Lower leg skin (tissue), 4 donors: Measurements from ENCODE around the gene ZFHX3. TPM values are rescaled to one million over a fixed set of nuclear protein-coding genes. Genes with fewer than 3 reads are reported as not detected.

Experiments used
- DNase-seq, 2 donors: peaks; one replicate each; pipeline ENCODE4 v3.0.0-alpha.2; 2019; ENCODE audit warnings: low spot score in 2 of 2
- H3K4me3 ChIP-seq: fragments of 200-600 bp; sonication (generic); 2 replicates; pipeline ENCODE4 v1.5.1; 2017; ENCODE audit warnings: mild to moderate bottlenecking, low read depth; ENCODE audit not compliant: poor library complexity, severe bottlenecking
- POLR2A ChIP-seq, 2 donors: fragments of 450-650 bp; IDR thresholded peaks; one replicate each; pipeline ENCODE4 v1.6.1; 2016 to 2017; ENCODE audit warnings: antibody characterized with exemption in 2 of 2, mild to moderate bottlenecking in 1 of 2, moderate library complexity in 1 of 2
- WGBS, 2 donors: methylation state at CpG; one replicate each; pipeline ENCODE4 v1.1.5; 2018; 5-methylcytosine and 5-hydroxymethylcytosine counted together
- intact Hi-C: fragments of 100-400 bp; cut with DNase I; formaldehyde crosslinking; loops from one replicate; pipeline ENCODE4 v1.15.0; 2023; ENCODE audit warnings: low total_unique reads
- total RNA-seq, 4 donors: library from RNA; depleted of rRNA; stranded (reverse); fragments of >200 nt; gene quantifications; one replicate each; pipeline ENCODE4 v1.1.0, GENCODE V29; 2016
- TF ChIP-seq, protein P1 (sequence below), 3 donors: fragments of 450-650 bp; IDR thresholded peaks; one replicate each; pipeline ENCODE4 v1.5.1; 2016; ENCODE audit warnings: antibody characterized with exemption in 3 of 3, mild to moderate bottlenecking in 3 of 3, moderate library complexity in 2 of 3

ZFHX3 gene
- total RNA-seq, 4 donors from 2014 or later, result 3.4 to 14.9 (median 10.0) TPM

DNA sequence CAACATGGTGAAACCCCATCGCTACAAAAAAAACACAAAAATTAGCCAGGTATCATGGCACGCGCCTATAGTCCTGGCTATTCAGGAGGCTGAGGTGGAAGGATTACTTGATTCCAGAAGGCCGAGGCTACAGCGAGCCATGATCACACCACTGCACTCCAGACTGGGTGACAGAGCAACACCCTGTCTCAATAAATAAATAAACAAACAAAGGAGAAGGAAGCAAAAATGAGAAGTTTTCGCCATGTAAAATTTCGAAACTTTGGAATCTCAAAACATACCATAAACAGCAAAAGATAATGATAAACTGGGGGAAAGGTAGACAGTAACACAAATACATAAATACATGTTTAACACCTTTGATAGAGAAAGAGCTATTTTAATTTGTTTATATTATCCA, 130.9 kb downstream of the ZFHX3 start:
- no peak overlapping the region for H3K4me3 ChIP-seq
- 88 to 96% methylated on average over 7 of the region's 7 CpGs for WGBS, 2 donors
- no peak for DNase-seq
- TF ChIP-seq, protein P1, sequence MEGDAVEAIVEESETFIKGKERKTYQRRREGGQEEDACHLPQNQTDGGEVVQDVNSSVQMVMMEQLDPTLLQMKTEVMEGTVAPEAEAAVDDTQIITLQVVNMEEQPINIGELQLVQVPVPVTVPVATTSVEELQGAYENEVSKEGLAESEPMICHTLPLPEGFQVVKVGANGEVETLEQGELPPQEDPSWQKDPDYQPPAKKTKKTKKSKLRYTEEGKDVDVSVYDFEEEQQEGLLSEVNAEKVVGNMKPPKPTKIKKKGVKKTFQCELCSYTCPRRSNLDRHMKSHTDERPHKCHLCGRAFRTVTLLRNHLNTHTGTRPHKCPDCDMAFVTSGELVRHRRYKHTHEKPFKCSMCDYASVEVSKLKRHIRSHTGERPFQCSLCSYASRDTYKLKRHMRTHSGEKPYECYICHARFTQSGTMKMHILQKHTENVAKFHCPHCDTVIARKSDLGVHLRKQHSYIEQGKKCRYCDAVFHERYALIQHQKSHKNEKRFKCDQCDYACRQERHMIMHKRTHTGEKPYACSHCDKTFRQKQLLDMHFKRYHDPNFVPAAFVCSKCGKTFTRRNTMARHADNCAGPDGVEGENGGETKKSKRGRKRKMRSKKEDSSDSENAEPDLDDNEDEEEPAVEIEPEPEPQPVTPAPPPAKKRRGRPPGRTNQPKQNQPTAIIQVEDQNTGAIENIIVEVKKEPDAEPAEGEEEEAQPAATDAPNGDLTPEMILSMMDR (IDR thresholded peaks at IDR 0.05), result no peak
- no peak for TF ChIP-seq POLR2A (IDR thresholded peaks at IDR 0.05)
- intact Hi-C loops, result no loop called here

DNA sequence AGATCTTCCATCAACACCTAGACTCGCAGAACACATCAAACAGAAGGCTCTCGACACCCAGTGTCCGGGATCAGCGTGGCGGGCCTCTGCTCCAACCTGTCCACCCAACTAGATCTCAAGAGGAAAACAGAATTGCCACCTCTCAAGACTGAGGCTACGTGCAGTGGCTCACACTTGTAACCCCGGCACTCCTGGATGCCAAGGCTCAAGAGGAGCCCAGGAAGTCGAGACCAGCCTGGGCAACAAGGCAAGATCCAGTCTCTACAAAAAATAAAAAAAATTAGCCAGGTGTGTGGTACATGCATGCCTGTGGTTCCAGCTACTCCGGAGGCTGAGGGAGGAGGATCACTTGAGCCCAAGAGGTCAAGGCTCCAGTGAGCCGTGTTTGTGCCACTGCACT, 132.6 kb downstream of the ZFHX3 start:
- 94 to 98% methylated on average over 10 of the region's 10 CpGs for WGBS, 2 donors

DNA sequence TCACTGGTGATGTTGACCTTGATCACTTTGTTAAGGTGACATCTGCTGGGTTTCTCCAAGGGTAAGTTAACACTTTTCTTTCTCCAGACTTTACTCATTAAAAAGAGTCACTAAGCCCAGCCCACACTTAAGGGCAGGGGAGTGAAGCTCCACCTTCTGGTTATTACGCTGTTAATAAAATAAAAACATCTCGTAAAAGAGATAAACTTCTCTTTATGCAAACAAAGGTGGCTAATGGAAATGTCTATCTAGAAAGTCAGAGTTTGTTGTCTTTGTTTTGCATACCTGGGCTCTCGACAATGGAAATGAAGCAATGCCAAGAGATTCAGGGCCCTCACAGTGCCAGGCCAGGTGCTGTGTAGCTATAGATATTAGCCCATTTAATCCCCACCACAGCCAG, 134.4 kb downstream of the ZFHX3 start:
- intact Hi-C loops, result no loop called here

More for the DNA sequence above, 132.6 kb downstream of the ZFHX3 start:
- TF ChIP-seq POLR2A (IDR thresholded peaks at IDR 0.05), result no peak
- TF ChIP-seq, protein P1 (IDR thresholded peaks at IDR 0.05), result no peak
- intact Hi-C loops, result no loop called here
- DNase-seq, result no peak
- no peak overlapping the region for H3K4me3 ChIP-seq

DNA sequence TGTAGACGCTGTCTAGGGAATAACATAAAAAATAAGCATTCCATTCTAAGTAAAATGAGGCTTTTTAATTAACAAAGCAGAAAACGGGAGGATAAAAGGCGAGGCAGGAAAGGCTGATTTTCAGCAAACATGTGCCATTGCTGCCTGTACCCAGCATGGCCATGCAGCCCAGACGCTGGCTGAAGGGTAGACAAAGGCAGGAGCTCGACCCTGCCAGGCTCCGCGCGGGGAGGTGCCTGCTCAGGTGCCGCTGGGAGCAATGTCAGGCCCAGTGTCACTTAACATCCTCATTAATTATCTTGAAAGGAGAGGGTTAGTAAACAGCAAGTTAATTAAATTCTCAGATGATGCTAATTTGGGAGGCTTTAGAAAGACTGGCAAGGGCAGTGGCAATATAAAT, 136.0 kb downstream of the ZFHX3 start:
- no peak for DNase-seq
- intact Hi-C loops, result no loop called here
- 90 to 91% methylated on average over 9 of the region's 9 CpGs for WGBS, 2 donors
- no peak for TF ChIP-seq POLR2A (IDR thresholded peaks at IDR 0.05)
- TF ChIP-seq, protein P1 (IDR thresholded peaks at IDR 0.05), result no peak
- H3K4me3 ChIP-seq, result no peak overlapping the region

More for the DNA sequence above, 134.4 kb downstream of the ZFHX3 start:
- TF ChIP-seq, protein P1 (IDR thresholded peaks at IDR 0.05), result no peak
- no peak for TF ChIP-seq POLR2A (IDR thresholded peaks at IDR 0.05)
- no peak overlapping the region for H3K4me3 ChIP-seq
- DNase-seq, result no peak
- WGBS, 2 donors, result 90 to 99% methylated on average over 3 of the region's 3 CpGs

DNA sequence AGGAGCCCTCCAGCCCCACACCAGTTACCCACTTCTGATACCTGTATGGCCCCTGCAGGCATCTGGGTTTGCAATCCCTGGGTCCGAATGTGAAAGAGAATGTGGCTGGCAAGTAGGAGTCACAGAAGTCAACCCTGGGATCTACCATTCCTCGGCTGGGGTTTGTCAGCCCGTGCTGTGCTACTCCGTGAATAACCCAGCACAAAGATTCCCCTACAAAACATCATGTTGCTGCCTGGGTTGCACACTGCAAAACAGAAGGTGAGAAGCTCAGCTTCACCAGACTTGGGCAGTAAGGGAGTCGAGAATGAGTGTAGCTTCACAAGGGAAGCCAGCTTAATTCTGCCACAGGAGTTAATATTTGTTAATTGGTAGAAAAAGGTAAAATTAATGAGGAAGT, 137.1 kb downstream of the ZFHX3 start:
- H3K4me3 ChIP-seq, result no peak overlapping the region
- 94% methylated on average over 5 of the region's 5 CpGs for WGBS, 2 donors
- intact Hi-C loops, result no loop called here
- DNase-seq, result no peak
- TF ChIP-seq, protein P1 (IDR thresholded peaks at IDR 0.05), result no peak
- TF ChIP-seq POLR2A (IDR thresholded peaks at IDR 0.05), result no peak

DNA sequence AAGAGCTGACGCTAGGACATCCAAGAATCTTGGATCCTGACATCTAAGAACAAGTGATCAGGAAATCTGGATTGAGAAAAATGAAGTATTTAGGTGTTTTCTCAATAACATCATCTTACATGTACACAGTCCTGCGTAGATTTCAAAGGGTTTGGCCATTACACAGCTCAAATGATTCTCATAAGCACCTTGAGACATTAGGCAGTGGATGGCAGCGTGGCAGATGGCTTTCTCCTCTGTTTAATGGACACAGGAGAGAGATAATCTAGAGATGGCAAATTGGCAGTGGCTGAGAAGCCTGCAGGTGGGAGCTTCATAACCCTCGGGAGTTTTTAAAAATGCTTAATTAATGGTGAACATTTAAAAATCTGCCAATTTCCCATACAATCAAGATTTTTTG, 137.5 kb downstream of the ZFHX3 start:
- no peak for DNase-seq
- intact Hi-C loops, result no loop called here
- WGBS, 2 donors, result 95 to 96% methylated on average over 4 of the region's 4 CpGs
- no peak for TF ChIP-seq POLR2A (IDR thresholded peaks at IDR 0.05)
- TF ChIP-seq, protein P1 (IDR thresholded peaks at IDR 0.05), result no peak
- no peak overlapping the region for H3K4me3 ChIP-seq
